A549 (cell line): Measurements from ENCODE around the gene BNIP5. TPM values are rescaled to one million over a fixed set of nuclear protein-coding genes. Genes with fewer than 3 reads are reported as not detected.

Source experiments
- ATAC-seq, 2 experiments: fragments of 200-7000 bp in 1 of 2; fragments of >200 bp in 1 of 2; cut with Nextera tagmentation in 1 of 2; cut with Tn5 transposase in 1 of 2; 3 replicates each; pipeline versions ENCODE4 v1.8.0 to v1.9.1; 2018 to 2020; ENCODE audit warnings: mild to moderate bottlenecking in 1 of 2, moderate library complexity in 1 of 2
- CTCF ChIA-PET: fragments of 300-600 bp; sonication (Branson Sonifier 250); formaldehyde crosslinking; extraction: SDS; loops from one replicate; lab custom pipeline; 2021; ENCODE audit warnings: antibody characterized with exemption, inconsistent platforms; lab: Yijun Ruan, JAX
- POLR2A ChIA-PET: fragments of 350-600 bp; formaldehyde crosslinking; extraction: SDS; loops from one replicate; lab custom pipeline; 2021; ENCODE audit warnings: antibody characterized with exemption, inconsistent platforms; lab: Yijun Ruan, JAX
- DNase-seq, 2 experiments: peaks; one replicate each; pipeline versions ENCODE4 v3.0.0 to v3.0.0-alpha.2; 2011 to 2016; ENCODE audit warnings: low read depth in 1 of 2, low spot score in 1 of 2
- FAIRE-seq: peaks from 2 replicates; lab custom pipeline; 2011; peaks lifted over from hg19 to GRCh38; lab: Jason Lieb, UNC
- H3K27ac ChIP-seq, 2 experiments: fragments of >200 bp; sonication (Bioruptor Twin); formaldehyde crosslinking; 3 replicates each; pipeline ENCODE4 v1.5.1; 2016 to 2017
- H3K4me1 ChIP-seq: fragments of >200 bp; sonication (Bioruptor Twin); formaldehyde crosslinking; 3 replicates; pipeline ENCODE4 v1.6.1; 2016
- H3K4me2 ChIP-seq: fragments of >200 bp; sonication (Bioruptor Twin); formaldehyde crosslinking; 3 replicates; pipeline ENCODE4 v1.6.1; 2016
- H3K4me3 ChIP-seq: fragments of >200 bp; sonication (Bioruptor Twin); formaldehyde crosslinking; 3 replicates; pipeline ENCODE4 v1.5.1; 2016
- H3K9me3 ChIP-seq: fragments of >200 bp; sonication (Bioruptor Twin); formaldehyde crosslinking; 3 replicates; pipeline ENCODE4 v1.6.1; 2016
- ATOH8 ChIP-seq: fragments of 250-450 bp; sonication (Bioruptor Pico); IDR thresholded peaks from 2 replicates; pipeline ENCODE4 v1.5.0; 2020; ENCODE audit warnings: low read depth, mild to moderate bottlenecking, moderate library complexity
- CHD4 ChIP-seq: fragments of 200-600 bp; sonication (generic); IDR thresholded peaks from 2 replicates; pipeline ENCODE4 v1.6.1; 2016; ENCODE audit warnings: antibody characterized with exemption, mild to moderate bottlenecking, borderline replicate concordance
- E2F6 ChIP-seq: IDR thresholded peaks from 2 replicates; pipeline ENCODE4 v1.6.1; 2012; ENCODE audit warnings: low read depth, borderline replicate concordance
- ELK1 ChIP-seq: fragments of 150-350 bp; IDR thresholded peaks from 2 replicates; pipeline ENCODE4 v1.6.1; 2014; ENCODE audit warnings: low read depth, mild to moderate bottlenecking, low read length
- EP300 ChIP-seq, 2 experiments: fragments of >200 bp; sonication (Bioruptor Twin); formaldehyde crosslinking; IDR thresholded peaks; 2 replicates in 1 of 2; 3 replicates in 1 of 2; pipeline ENCODE4 v1.6.1; 2016 to 2017
- FOSB ChIP-seq: fragments of 250-450 bp; sonication (Bioruptor Pico); IDR thresholded peaks from 2 replicates; pipeline ENCODE4 v1.5.0; 2020; ENCODE audit warnings: mild to moderate bottlenecking, moderate library complexity
- HMGXB4 ChIP-seq: fragments of 250-450 bp; sonication (Bioruptor Pico); IDR thresholded peaks from 2 replicates; pipeline ENCODE4 v1.5.0; 2021; ENCODE audit warnings: mild to moderate bottlenecking, moderate library complexity, borderline replicate concordance
- KDM1A ChIP-seq: fragments of 200-600 bp; sonication (generic); IDR thresholded peaks from 2 replicates; pipeline ENCODE4 v1.6.1; 2016; ENCODE audit warnings: low read depth, mild to moderate bottlenecking
- KDM5A ChIP-seq: fragments of 200-600 bp; sonication (generic); IDR thresholded peaks from 2 replicates; pipeline ENCODE4 v1.6.1; 2016; ENCODE audit warnings: antibody characterized with exemption, mild to moderate bottlenecking
- MAZ ChIP-seq: fragments of 150-350 bp; IDR thresholded peaks from 2 replicates; pipeline ENCODE4 v1.6.1; 2014; ENCODE audit warnings: antibody characterized with exemption, low read depth, low read length, borderline replicate concordance
- MYC ChIP-seq: IDR thresholded peaks from 2 replicates; pipeline ENCODE4 v1.6.1; 2012; ENCODE audit warnings: mild to moderate bottlenecking, inconsistent platforms, low read length, improper control_type of control experiment, borderline replicate concordance
- NPAS2 ChIP-seq: fragments of 250-450 bp; sonication (Bioruptor Pico); IDR thresholded peaks from 2 replicates; pipeline ENCODE4 v1.8.0; 2022; ENCODE audit warnings: mild to moderate bottlenecking, moderate library complexity, borderline replicate concordance
- NR3C1 ChIP-seq: fragments of >200 bp; sonication (Bioruptor Twin); formaldehyde crosslinking; IDR thresholded peaks from 3 replicates; pipeline ENCODE4 v1.6.1; 2017
- PBX3 ChIP-seq: IDR thresholded peaks from 2 replicates; pipeline ENCODE4 v1.6.1; 2012
- PHF8 ChIP-seq: fragments of 200-600 bp; sonication (generic); IDR thresholded peaks from 2 replicates; pipeline ENCODE4 v1.6.1; 2016; ENCODE audit warnings: low read depth, mild to moderate bottlenecking, antibody characterized with exemption, moderate library complexity, borderline replicate concordance
- POLR2A ChIP-seq: IDR thresholded peaks from 2 replicates; pipeline ENCODE4 v1.6.1; 2012; ENCODE audit warnings: mild to moderate bottlenecking, low read length
- RARB ChIP-seq: fragments of 250-450 bp; sonication (Bioruptor Pico); IDR thresholded peaks from 2 replicates; pipeline ENCODE4 v1.8.0; 2021; ENCODE audit warnings: mild to moderate bottlenecking, moderate library complexity
- RCOR1 ChIP-seq: fragments of 150-350 bp; IDR thresholded peaks from 2 replicates; pipeline ENCODE4 v1.6.1; 2014; ENCODE audit warnings: antibody characterized with exemption, low read length, low read depth
- RFX5 ChIP-seq: fragments of 450-650 bp; IDR thresholded peaks from 2 replicates; pipeline ENCODE4 v1.7.1; 2014; ENCODE audit warnings: antibody characterized with exemption, mild to moderate bottlenecking, moderate library complexity
- TP53 ChIP-seq: fragments of 250-450 bp; sonication (Bioruptor Pico); IDR thresholded peaks from 2 replicates; pipeline ENCODE4 v1.5.0; 2021; ENCODE audit warnings: mild to moderate bottlenecking, moderate library complexity
- ZC3H11A ChIP-seq: fragments of 450-650 bp; IDR thresholded peaks from 2 replicates; pipeline ENCODE4 v1.6.1; 2014; ENCODE audit warnings: antibody characterized with exemption, mild to moderate bottlenecking
- ZFP36 ChIP-seq: fragments of 450-650 bp; IDR thresholded peaks from 2 replicates; pipeline ENCODE4 v1.6.1; 2014; ENCODE audit warnings: borderline replicate concordance; ENCODE audit not compliant: partially characterized antibody
- WGBS: methylation state at CpG from one replicate; pipeline ENCODE4 v1.1.6; 2017; ENCODE audit errors: missing lambda C conversion rate; 5-methylcytosine and 5-hydroxymethylcytosine counted together
- polyA plus RNA-seq, 4 experiments: library from polyadenylated mRNA; depleted of rRNA in 3 of 4; stranded (reverse); fragments of >200 nt; fragmentation: RNase III in 1 of 4; extraction: RNeasy Plus Mini Kit Qiagen cat#74134 plus additional on column Dnase treatment in 1 of 4; gene quantifications; 2 replicates in 3 of 4; 3 replicates in 1 of 4; pipeline ENCODE4 v1.2.3, GENCODE V29; 2011 to 2017

Gene BNIP5
- polyA plus RNA-seq, 2 of the 4 experiments (the other 2 are of a cell fraction), result not detected

- no peak for TF ChIP-seq ELK1
- no peak for TF ChIP-seq RCOR1
- TF ChIP-seq PHF8, result no peak
Measured at GRCh38 chr6:36370638-36371037, 34.0 kb upstream of the BNIP5 start (continued).

GRCh38 chr6:36368921-36369865, 32.5 kb upstream of the BNIP5 start:
- no peak overlapping the region for H3K4me3 ChIP-seq
- CTCF ChIA-PET, result interaction anchor here (1.7 to 4.6 kb wide), 3 partner anchors 8 to 67 kb away, joined by 5 to 23 read pairs (median 5); no protein-coding TSS in a partner anchor
- 0 out of 3 replicates have a peak, but pooled peaks cover 6% of the 10 kb centered on the region for H3K4me1 ChIP-seq
- POLR2A ChIA-PET, result no interaction called here
- ATAC-seq, result no peak
- FAIRE-seq, result no peak
- no peak for TF ChIP-seq NR3C1
- no peak for TF ChIP-seq ZC3H11A
- no peak for TF ChIP-seq E2F6
- TF ChIP-seq PBX3, result no peak
- no peak for TF ChIP-seq KDM1A
- no peak for TF ChIP-seq ATOH8
- no peak for TF ChIP-seq TP53 (CRISPR knock-in tag)
- no peak for TF ChIP-seq HMGXB4 (CRISPR knock-in tag)
- no peak for TF ChIP-seq MAZ
- TF ChIP-seq RARB (CRISPR knock-in tag), result no peak
- TF ChIP-seq KDM5A, result no peak
- TF ChIP-seq ZFP36, result no peak
- TF ChIP-seq PHF8, result no peak
- TF ChIP-seq RFX5, result no peak
- TF ChIP-seq, all 56 proteins: peak for 0
- no peaks in the 10 kb centered on the region for H3K9me3 ChIP-seq
- 85% methylated on average over 11 of the region's 14 CpGs for WGBS
- H3K4me2 ChIP-seq, result no peak overlapping the region
- no peak for DNase-seq
- no peak overlapping the region for H3K27ac ChIP-seq

- ChIA-PET CTCF (interaction anchor here (1.7 to 4.6 kb wide), 3 partner anchors 7 to 66 kb away, joined by 5 to 23 read pairs (median 5); no protein-coding TSS in a partner anchor), POLR2A (no interaction called here)
- Histone ChIP-seq H3K4me2 (no peak overlapping the region), H3K27ac (no peak overlapping the region), H3K9me3 (no peaks in the 10 kb centered on the region), H3K4me3 (no peak overlapping the region), H3K4me1 (0 out of 3 replicates have a peak, but pooled peaks cover 6% of the 10 kb centered on the region)
- ATAC-seq, result no peak
- FAIRE-seq, result no peak
- no peak for DNase-seq
- TF ChIP-seq CHD4 (no peak), PHF8 (no peak), POLR2A (no peak), NPAS2 (CRISPR knock-in tag) (no peak), FOSB (no peak), MYC (no peak), EP300 (IDR thresholded peaks at IDR 0.05) (no peak), KDM1A (no peak)
- WGBS, result 29% methylated on average over 1 of the region's 1 CpG
Measured at GRCh38 chr6:36368421-36368820, 31.7 kb upstream of the BNIP5 start.
